Calu3 (cell line): ENCODE data around the gene FAM200C. TPM values are rescaled to one million over a fixed set of nuclear protein-coding genes. Genes with fewer than 3 reads are reported as not detected.

Source experiments
- BruUV-seq: library from RNA; stranded (reverse); fragments of 400-500 nt; replicated peaks from 2 replicates; lab custom pipeline; 2021; lab: Mats Ljungman, UMichigan
- CTCF ChIA-PET: fragments of 300-600 bp; sonication (Branson Sonifier 250); formaldehyde crosslinking; loops from one replicate; lab custom pipeline; 2022; ENCODE audit warnings: antibody characterized with exemption; lab: Charles Lee
- DNase-seq: peaks from one replicate; pipeline ENCODE4 v3.0.0; 2022
- H3K27ac Mint-ChIP-seq: one replicate; pipeline ENCODE4 v1.8.0; 2022; ENCODE audit warnings: mixed read lengths; ENCODE audit not compliant: unreplicated experiment
- H3K27me3 Mint-ChIP-seq: one replicate; pipeline ENCODE4 v1.8.0; 2022; ENCODE audit warnings: mixed read lengths; ENCODE audit not compliant: unreplicated experiment
- H3K36me3 Mint-ChIP-seq: one replicate; pipeline ENCODE4 v1.8.0; 2022; ENCODE audit warnings: mild to moderate bottlenecking, moderate library complexity, mixed read lengths; ENCODE audit not compliant: insufficient read depth, unreplicated experiment
- H3K4me1 Mint-ChIP-seq: one replicate; pipeline ENCODE4 v1.8.0; 2022; ENCODE audit warnings: mild to moderate bottlenecking, low read depth, mixed read lengths; ENCODE audit not compliant: unreplicated experiment
- H3K4me3 Mint-ChIP-seq: one replicate; pipeline ENCODE4 v1.8.0; 2022; ENCODE audit warnings: mild to moderate bottlenecking, low read depth, moderate library complexity, mixed read lengths; ENCODE audit not compliant: unreplicated experiment
- H3K9me3 Mint-ChIP-seq: one replicate; pipeline ENCODE4 v1.8.0; 2022; ENCODE audit warnings: low read depth, mixed read lengths; ENCODE audit not compliant: unreplicated experiment
- intact Hi-C: fragments of 100-400 bp; cut with micrococcal nuclease; formaldehyde crosslinking; loops from one replicate; pipeline ENCODE4 v1.10.0; 2022; ENCODE audit not compliant: unreplicated experiment
- total RNA-seq: library from RNA; stranded (reverse); gene quantifications from 2 replicates; pipeline ENCODE4 v1.2.3, GENCODE V29; 2022
- TF ChIP-seq, protein P1 (sequence below): fragments of 200-600 bp; IDR thresholded peaks from one replicate; pipeline ENCODE4 v1.8.0; 2022; ENCODE audit warnings: antibody characterized with exemption; ENCODE audit not compliant: unreplicated experiment

FAM200C gene
- total RNA-seq, 1 experiment from 2014 or later = 7.5 TPM

DNA sequence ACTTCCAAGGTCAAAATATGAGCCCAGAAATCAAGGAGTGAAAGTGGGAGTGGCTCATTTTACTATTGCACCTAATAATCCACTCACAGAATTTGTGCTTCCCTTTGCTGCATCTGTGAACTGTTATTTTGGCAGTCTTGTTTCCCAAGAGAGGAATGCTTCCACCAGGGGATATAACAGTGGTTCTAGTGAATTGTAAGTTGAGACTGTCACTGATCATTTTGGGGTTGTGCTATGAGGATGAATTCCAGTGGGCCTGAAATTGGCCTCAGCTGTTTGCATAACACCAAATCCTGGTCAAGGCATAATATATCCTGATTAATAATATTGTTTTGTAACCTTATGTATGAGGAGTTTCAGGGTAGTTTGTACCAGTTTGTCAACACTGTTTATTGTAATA is 14.4 kb downstream of the FAM200C start:
- intact Hi-C loops = no loop called here
- H3K4me3 Mint-ChIP-seq = no peak overlapping the region
- BruUV-seq = no TSS peak
- peaks cover 3% of the 10 kb centered on the region for H3K9me3 Mint-ChIP-seq
- DNase-seq = no peak
- no peak overlapping the region for H3K27ac Mint-ChIP-seq
- H3K27me3 Mint-ChIP-seq = peaks cover 24% of the 10 kb centered on the region
- CTCF ChIA-PET = no interaction called here
- no peaks in the 10 kb centered on the region for H3K36me3 Mint-ChIP-seq
- no peaks in the 10 kb centered on the region for H3K4me1 Mint-ChIP-seq
- TF ChIP-seq, protein P1, sequence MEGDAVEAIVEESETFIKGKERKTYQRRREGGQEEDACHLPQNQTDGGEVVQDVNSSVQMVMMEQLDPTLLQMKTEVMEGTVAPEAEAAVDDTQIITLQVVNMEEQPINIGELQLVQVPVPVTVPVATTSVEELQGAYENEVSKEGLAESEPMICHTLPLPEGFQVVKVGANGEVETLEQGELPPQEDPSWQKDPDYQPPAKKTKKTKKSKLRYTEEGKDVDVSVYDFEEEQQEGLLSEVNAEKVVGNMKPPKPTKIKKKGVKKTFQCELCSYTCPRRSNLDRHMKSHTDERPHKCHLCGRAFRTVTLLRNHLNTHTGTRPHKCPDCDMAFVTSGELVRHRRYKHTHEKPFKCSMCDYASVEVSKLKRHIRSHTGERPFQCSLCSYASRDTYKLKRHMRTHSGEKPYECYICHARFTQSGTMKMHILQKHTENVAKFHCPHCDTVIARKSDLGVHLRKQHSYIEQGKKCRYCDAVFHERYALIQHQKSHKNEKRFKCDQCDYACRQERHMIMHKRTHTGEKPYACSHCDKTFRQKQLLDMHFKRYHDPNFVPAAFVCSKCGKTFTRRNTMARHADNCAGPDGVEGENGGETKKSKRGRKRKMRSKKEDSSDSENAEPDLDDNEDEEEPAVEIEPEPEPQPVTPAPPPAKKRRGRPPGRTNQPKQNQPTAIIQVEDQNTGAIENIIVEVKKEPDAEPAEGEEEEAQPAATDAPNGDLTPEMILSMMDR = no peak

DNA sequence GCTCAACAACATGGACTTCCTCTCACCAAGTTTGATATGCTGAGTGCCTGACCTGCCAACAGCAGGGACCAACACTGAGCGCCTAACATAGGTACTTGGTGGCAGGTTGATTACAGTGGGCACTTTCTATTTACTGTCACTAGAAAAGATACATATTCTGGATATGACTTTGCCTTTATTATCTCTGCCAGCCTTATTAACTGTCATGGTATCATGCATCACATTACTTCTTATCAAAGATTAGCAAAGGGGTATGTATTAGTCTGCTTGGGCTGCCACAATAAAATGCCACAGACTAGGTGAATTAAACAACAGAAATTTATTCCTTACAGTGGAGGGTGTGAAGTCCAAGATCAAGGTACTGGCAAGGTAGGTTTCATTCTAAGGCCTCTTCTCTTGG is 15.2 kb downstream of the FAM200C start:
- CTCF ChIA-PET = no interaction called here
- no peak overlapping the region for H3K4me3 Mint-ChIP-seq
- DNase-seq = no peak
- intact Hi-C loops = no loop called here
- TF ChIP-seq, protein P1 = no peak
- no peak overlapping the region for H3K27ac Mint-ChIP-seq
- H3K4me1 Mint-ChIP-seq = no peaks in the 10 kb centered on the region
- peaks cover 3% of the 10 kb centered on the region for H3K9me3 Mint-ChIP-seq
- peaks cover 32% of the 10 kb centered on the region for H3K27me3 Mint-ChIP-seq
- no TSS peak for BruUV-seq
- no peaks in the 10 kb centered on the region for H3K36me3 Mint-ChIP-seq

DNA sequence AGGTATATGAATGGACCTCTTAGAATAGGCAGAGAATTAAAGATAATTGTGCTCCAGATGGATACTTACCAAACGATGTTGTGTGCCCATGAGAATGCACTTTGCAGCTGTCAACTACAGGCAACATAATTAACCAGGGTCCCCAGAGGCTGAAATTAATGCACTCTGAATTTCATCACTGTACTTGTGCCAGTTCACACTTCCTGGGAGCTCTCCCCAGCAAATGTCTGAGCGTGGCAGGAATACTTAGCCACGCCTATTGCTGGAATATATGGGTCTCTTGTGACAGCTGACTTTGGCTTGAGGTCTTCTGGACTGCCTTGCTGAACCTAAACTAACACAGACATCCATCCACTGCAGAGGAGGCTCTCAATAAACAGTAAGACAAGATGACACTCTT is 17.5 kb downstream of the FAM200C start:
- H3K27me3 Mint-ChIP-seq = peaks cover 43% of the 10 kb centered on the region
- H3K27ac Mint-ChIP-seq = no peak overlapping the region
- intact Hi-C loops = no loop called here
- H3K4me3 Mint-ChIP-seq = no peak overlapping the region
- H3K36me3 Mint-ChIP-seq = no peaks in the 10 kb centered on the region
- TF ChIP-seq, protein P1 = no peak
- H3K4me1 Mint-ChIP-seq = no peaks in the 10 kb centered on the region
- BruUV-seq = no TSS peak
- DNase-seq = no peak
- H3K9me3 Mint-ChIP-seq = no peaks in the 10 kb centered on the region
- CTCF ChIA-PET = no interaction called here

DNA sequence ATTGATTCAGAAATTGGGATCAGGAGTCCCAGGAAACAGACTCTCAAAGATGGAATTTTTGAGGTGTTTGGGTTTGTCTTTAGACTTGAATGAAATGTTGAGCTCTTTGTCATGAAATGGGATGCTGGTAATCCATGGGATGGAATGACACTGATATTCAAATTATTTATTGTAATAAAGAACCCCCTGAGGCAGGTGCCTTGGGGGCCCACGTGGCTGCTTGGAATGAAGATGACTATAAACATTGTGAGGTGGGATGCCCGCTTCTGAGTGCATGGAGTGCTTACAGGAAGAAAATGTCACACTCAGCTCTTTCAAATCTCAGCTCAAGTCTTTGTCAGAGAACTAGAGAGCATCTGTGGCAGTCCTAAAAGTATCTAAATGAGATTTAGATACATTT is 19.8 kb downstream of the FAM200C start:
- Mint-ChIP-seq H3K9me3 (no peaks in the 10 kb centered on the region), H3K4me3 (no peak overlapping the region), H3K36me3 (no peaks in the 10 kb centered on the region), H3K4me1 (no peaks in the 10 kb centered on the region), H3K27ac (no peak overlapping the region), H3K27me3 (peaks cover 66% of the 10 kb centered on the region)
- CTCF ChIA-PET = interaction anchor here (0.5 to 1.2 kb wide), 4 partner anchors 237 to 358 kb away, joined by 3 to 4 read pairs (median 4); no protein-coding TSS in a partner anchor
- intact Hi-C loops = no loop called here
- no TSS peak for BruUV-seq
- TF ChIP-seq, protein P1 = no peak
- no peak for DNase-seq
